ENCODE data around the gene BHMT2.

The BHMT2 gene

DNA sequence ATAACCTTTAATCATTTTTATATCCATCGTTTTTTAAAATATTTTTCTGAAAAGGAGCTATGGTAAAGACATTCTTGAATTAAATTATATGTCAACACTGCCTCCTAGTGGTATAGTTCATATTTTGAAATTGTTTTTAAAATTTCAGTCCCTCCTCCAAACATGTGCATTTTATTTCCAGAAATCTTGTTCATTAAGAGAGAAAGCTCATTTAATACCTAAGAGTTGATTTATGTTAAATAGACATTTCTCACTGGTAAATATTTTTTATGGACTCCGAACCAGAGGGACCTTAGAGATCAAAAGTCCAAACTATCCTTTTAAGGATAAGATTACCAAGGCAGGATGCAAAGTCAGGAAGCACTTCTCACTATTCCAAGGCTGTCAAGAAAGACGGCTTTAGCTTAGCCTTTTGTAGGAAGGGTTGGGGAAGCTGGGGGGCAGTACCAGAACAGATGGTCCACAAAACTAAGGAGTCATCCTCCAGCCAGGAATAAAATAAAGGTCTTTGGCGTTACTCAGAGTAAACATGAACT is 63.6 kb downstream of the BHMT2 start:
- DNase-seq (ENCODE audit: low read depth, low spot score): no peak
- TF ChIP-seq, protein P1, sequence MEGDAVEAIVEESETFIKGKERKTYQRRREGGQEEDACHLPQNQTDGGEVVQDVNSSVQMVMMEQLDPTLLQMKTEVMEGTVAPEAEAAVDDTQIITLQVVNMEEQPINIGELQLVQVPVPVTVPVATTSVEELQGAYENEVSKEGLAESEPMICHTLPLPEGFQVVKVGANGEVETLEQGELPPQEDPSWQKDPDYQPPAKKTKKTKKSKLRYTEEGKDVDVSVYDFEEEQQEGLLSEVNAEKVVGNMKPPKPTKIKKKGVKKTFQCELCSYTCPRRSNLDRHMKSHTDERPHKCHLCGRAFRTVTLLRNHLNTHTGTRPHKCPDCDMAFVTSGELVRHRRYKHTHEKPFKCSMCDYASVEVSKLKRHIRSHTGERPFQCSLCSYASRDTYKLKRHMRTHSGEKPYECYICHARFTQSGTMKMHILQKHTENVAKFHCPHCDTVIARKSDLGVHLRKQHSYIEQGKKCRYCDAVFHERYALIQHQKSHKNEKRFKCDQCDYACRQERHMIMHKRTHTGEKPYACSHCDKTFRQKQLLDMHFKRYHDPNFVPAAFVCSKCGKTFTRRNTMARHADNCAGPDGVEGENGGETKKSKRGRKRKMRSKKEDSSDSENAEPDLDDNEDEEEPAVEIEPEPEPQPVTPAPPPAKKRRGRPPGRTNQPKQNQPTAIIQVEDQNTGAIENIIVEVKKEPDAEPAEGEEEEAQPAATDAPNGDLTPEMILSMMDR (IDR thresholded peaks at IDR 0.05; ENCODE audit: insufficient read depth, low read length, missing control alignments): no peak
- ChIA-PET POLR2A (interaction anchor here (1.1 kb wide), 1 partner anchor 148 kb away, joined by 4 read pairs; the partner anchor contains the start of gene ARSB), CTCF (interaction anchor here (0.6 to 15.9 kb wide), 97 partner anchors 10 to 1174 kb away, joined by 3 to 648 read pairs (median 4); partner anchors contain the start of genes ARSB, BHMT2, DMGDH and HOMER1)
- peak overlapping the region; percentile 52 for H3K4me3 ChIP-seq (ENCODE audit: low read depth, low read length)

GRCh38 chr5:79133657-79134451 is 64.3 kb downstream of the BHMT2 start:
- TF ChIP-seq, protein P1 (IDR thresholded peaks at IDR 0.05; ENCODE audit: insufficient read depth, low read length, missing control alignments): peak; percentile 84
- peak; percentile 31 for DNase-seq (ENCODE audit: low read depth, low spot score)
- H3K4me3 ChIP-seq (ENCODE audit: low read depth, low read length): peak overlapping the region; percentile 52
- CTCF ChIA-PET: interaction anchor here (0.6 to 15.9 kb wide), 93 partner anchors 11 to 1173 kb away, joined by 3 to 648 read pairs (median 4); partner anchors contain the start of genes BHMT2, DMGDH, HOMER1 and JMY
- POLR2A ChIA-PET: interaction anchor here (1.1 kb wide), 1 partner anchor 149 kb away, joined by 4 read pairs; the partner anchor contains the start of gene ARSB

- ChIA-PET CTCF (interaction anchor here (0.9 to 15.9 kb wide), 8 partner anchors 9 to 328 kb away, joined by 3 to 648 read pairs (median 20); no protein-coding TSS in a partner anchor), POLR2A (interaction anchor here (0.7 kb wide), 1 partner anchor 151 kb away, joined by 3 read pairs; no protein-coding TSS in a partner anchor)
- no peak overlapping the region for H3K4me3 ChIP-seq (ENCODE audit: low read depth, low read length)
- no peak for DNase-seq (ENCODE audit: low read depth, low spot score)
- TF ChIP-seq, protein P1 (IDR thresholded peaks at IDR 0.05; ENCODE audit: insufficient read depth, low read length, missing control alignments): no peak
Measured at GRCh38 chr5:79135790-79136553, 66.4 kb downstream of the BHMT2 start.

- H3K4me3 ChIP-seq (ENCODE audit: low read depth, low read length): no peak overlapping the region
- no peak for DNase-seq (ENCODE audit: low read depth, low spot score)
- TF ChIP-seq, protein P1 (IDR thresholded peaks at IDR 0.05; ENCODE audit: insufficient read depth, low read length, missing control alignments): no peak
- CTCF ChIA-PET: interaction anchor here (0.9 to 15.9 kb wide), 4 partner anchors 8 to 327 kb away, joined by 3 to 648 read pairs (median 116); no protein-coding TSS in a partner anchor
- POLR2A ChIA-PET: no interaction called here
Measured at GRCh38 chr5:79136618-79137017, 67.1 kb downstream of the BHMT2 start.

Measured in AG04449 (cell line).